KOPT-K1 (cell line): ENCODE data around the gene BEST2.

Experiments
- H3K27ac ChIP-seq: fragments of 200-600 bp; sonication (generic); 2 replicates; pipeline ENCODE4 v1.5.1; 2016; ENCODE audit warnings: antibody characterized with exemption, mild to moderate bottlenecking, low read depth, low read length; ENCODE audit not compliant: poor library complexity, severe bottlenecking
- H3K36me3 ChIP-seq: fragments of 200-600 bp; sonication (generic); 2 replicates; pipeline ENCODE4 v1.5.1; 2017; ENCODE audit warnings: antibody characterized with exemption, mild to moderate bottlenecking, low read length, moderate library complexity; ENCODE audit not compliant: insufficient read depth
- H3K9me3 ChIP-seq: fragments of 200-600 bp; sonication (generic); 2 replicates; pipeline ENCODE4 v1.5.1; 2017; ENCODE audit warnings: antibody characterized with exemption, low read length, mild to moderate bottlenecking; ENCODE audit not compliant: insufficient read depth, poor library complexity, severe bottlenecking

The BEST2 gene

DNA sequence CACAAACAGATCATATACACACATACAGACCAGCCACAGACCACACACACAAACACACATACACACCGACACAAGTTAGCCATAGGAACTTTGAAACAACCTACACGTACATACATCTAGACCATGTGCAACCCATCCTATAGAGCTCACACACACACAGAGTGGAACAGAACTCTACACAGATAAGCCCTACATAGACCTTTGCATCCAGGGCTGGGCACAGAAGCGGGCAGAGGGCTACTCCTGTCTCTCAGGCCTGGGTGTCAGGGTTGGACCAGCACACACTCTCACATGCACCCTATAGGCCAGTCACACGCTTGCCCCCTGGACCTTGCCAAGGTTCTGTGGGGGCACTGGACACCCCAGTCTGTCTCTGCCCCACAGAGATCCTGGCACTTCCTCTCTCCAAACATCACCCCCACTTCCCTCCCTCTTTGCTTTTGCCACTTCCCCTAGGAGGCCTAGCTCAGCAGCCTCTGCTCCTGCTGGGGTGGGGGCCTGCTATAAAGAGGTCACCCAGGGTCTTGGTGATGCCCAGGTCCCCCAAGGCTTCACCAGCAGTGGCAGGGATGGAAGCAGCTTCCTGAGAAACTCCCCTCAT, 33.9 kb downstream of the BEST2 start:
- Histone ChIP-seq H3K9me3 (no peaks in the 10 kb centered on the region), H3K36me3 (no peaks in the 10 kb centered on the region), H3K27ac (peak overlapping the region; percentile 99)

DNA sequence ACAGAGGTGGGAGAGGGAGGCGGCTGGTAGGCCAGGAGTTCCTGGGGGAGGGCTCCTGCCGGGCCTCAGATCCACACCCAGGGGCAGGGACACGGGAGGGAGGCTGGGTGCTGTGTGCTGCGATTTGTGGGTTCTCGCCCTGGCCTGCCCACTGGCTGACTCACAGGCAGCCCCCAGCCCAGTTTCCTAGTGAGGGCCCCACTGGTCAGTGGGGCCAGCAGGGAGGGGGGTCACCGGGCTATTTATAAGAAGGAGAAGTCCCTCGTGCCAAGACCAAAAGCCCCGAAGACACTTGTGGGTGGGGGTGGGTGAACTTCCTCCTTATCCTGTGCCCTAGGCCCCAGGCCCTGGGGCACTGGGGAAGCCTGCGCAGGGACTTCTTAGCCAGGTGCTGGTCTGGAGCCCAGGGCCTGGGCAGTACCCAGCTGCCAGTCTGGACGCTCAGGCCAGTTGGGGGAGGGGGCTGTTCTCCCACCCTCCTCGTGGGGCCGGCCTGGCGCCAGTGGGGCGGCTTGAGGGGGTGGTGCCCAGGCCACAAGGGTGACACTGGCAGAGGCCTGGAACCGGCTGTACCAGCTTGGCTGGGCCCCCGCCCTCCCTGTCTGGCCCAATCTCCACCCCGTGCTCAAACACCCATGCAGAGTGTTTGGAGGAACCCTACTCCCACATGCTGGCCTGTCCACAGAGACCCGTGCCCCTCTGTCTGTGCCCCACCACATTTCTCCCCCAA, 34.7 kb downstream of the BEST2 start:
- Histone ChIP-seq H3K27ac (peak overlapping the region; percentile 99), H3K36me3 (no peaks in the 10 kb centered on the region), H3K9me3 (no peaks in the 10 kb centered on the region)

DNA sequence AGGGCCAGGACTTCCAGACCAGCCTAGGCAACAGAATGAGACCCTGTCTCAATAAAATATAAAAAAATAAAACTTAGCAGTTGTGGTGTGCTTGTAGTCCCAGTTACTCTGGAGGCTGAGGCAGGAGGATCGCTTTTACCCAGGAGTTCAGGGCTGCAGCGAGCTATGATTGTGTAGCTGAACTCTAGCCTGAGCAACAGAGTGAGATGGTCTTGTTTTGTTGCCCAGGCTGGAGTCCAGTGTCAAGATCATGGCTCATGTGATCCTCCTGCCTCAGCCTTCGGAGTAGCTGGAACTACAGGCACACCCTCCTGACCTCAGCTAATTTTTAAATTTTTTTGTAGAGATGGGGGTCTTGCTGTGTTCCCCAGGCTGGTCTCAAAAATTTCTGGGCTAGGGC, 35.4 kb downstream of the BEST2 start:
- Histone ChIP-seq H3K36me3 (no peaks in the 10 kb centered on the region), H3K9me3 (no peaks in the 10 kb centered on the region), H3K27ac (peak overlapping the region; percentile 99)

DNA sequence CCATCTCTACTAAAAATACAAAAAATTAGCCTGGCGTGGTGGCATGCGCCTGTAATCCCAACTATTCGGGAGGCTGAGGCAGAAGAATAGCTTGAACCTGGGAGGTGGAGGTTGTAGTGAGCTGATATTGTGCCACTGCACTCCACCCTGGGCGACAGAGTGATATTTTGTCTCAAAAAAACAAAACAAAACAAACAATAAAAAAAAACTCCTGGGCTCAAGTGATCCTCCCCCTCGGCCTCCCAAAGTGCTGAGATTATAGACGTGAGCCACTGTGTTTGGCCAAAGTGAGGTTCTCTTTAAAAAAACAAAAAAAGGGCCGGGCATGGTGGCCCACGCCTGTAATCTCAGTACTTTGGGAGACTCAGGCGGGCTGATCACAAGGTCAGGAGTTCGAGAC, 35.9 kb downstream of the BEST2 start:
- Histone ChIP-seq H3K36me3 (no peaks in the 10 kb centered on the region), H3K27ac (no peak overlapping the region), H3K9me3 (no peaks in the 10 kb centered on the region)

DNA sequence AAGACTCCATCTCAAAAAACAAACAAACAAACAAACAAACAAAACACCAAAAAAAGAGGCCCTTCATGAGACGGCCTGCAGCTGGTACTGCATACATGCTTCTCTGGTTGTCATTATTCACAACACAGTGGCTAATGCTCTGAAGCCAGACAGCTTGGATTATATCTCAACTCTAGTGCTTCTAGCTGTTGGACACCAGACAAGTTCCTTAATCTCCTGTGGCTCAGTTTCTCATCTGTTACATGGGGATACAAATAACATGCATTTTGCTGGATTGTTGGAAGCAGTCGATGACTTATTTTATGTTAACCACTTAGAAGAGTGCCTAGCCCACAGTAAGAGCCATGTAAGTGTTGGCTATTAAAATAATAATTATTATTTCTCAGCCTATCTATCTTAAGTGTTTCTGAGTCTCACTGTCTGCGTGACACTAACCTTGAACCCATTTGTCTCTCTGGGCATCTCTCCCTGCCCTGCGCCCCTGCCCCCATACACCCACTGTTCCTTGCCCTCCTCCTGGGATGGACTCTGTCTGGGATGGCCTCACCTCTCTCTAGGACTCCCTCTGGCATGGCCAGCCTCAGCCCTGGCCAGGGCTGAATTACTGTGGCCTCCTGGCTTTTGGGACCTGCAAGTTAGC, 36.6 kb downstream of the BEST2 start:
- H3K36me3 ChIP-seq, result no peaks in the 10 kb centered on the region
- peak overlapping the region; percentile 94 for H3K27ac ChIP-seq

DNA sequence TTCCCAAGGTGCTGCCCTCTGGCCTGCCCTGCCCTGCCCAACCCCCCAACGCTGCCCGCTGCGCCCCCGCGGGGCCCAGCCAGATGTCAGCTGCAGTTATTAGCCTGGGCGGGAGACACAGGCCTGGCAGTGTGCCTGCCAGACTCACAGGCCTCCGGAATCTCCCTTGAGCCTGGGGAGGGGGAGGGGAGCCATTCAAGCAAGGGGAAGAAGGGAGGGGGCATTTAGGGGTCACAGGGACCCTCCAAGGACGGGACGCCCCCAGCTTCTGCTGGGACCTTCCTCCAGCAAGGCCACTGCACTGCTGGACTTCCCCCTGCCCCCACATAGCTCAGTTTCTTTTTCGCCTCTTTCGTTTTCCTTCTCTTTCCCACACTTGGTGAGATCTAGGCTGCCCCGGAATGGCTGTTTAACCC, 37.1 kb downstream of the BEST2 start:
- no peaks in the 10 kb centered on the region for H3K36me3 ChIP-seq
- H3K27ac ChIP-seq, result peak overlapping the region; percentile 94
- no peaks in the 10 kb centered on the region for H3K9me3 ChIP-seq

More for the DNA sequence above, 36.6 kb downstream of the BEST2 start:
- H3K9me3 ChIP-seq, result no peaks in the 10 kb centered on the region

DNA sequence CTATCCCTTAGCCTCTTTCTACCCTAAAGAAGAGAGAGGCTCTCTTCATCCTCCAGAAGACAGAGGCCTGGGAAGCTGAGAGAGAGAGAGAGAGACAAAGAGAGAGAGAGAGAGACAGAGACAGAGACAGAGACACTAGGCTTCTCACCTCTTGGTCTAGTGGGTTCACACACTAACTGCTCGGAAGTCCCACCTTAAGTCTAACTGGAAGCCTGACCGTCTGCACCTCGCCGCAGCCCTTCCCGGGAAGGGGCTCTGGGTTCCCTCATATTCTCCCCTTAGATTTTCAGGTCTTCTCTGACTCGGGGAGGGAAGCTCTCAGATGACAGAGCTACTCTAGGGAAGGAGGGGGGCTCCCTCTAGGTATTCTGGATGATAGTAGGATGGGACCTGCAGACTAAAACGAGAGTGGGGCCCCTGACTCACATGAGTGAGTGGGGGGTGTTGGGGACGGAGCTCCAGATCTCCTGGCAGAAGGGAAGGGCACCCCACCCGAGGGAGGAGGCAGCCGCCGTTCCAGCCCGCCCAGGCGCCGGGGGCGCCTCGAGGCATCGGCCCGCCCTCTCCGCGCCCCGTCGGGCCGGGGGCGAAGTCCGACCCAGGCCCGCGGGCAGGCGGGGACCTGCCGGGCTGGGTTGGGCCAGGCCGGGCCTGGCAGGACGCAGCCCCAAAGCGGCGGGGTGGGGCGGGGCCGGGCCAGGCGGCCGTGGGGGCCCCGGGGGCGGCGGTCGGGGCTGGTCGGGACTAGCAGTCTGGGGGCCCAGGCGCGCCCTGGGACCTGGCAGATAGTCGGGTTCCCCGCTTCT, 37.7 kb downstream of the BEST2 start:
- no peaks in the 10 kb centered on the region for H3K9me3 ChIP-seq
- H3K36me3 ChIP-seq, result no peaks in the 10 kb centered on the region
- H3K27ac ChIP-seq, result peak overlapping the region; percentile 94

DNA sequence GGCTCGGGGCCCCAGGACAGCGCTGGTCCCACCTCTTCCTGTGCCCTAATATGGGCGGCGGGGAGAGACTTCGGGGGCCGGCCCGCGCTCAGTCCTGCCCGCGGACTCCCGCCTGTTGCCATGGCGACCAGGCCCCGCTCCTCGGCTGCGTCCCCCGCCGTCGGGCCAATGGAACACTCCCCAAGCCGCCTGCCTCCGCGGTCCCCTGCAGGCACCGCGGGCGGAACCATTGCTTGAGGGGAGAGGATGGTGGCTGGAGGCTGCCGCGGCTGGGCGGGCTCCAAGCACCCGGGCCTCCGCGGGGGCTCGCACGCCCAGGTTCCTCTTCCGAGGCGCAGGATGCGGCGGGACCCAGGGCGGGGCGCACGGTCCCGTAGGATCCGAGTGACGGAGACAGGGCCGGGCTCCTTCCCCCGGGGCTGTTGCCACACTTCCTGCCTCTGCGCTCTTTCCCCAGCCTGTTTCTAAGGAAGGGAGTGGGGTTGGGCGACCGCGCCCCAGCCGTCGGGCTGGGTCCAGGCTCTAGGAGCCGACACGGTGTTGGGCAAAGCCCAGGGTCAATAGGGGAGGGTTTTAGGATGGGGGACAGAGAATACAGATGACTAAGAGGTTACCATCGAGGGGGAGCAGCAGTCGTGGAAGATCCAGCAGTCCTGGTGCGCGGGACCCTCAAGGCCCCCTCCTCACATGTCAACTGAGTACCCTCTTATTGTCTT, 38.5 kb downstream of the BEST2 start:
- Histone ChIP-seq H3K9me3 (no peaks in the 10 kb centered on the region), H3K27ac (peak overlapping the region; percentile 94), H3K36me3 (no peaks in the 10 kb centered on the region)

DNA sequence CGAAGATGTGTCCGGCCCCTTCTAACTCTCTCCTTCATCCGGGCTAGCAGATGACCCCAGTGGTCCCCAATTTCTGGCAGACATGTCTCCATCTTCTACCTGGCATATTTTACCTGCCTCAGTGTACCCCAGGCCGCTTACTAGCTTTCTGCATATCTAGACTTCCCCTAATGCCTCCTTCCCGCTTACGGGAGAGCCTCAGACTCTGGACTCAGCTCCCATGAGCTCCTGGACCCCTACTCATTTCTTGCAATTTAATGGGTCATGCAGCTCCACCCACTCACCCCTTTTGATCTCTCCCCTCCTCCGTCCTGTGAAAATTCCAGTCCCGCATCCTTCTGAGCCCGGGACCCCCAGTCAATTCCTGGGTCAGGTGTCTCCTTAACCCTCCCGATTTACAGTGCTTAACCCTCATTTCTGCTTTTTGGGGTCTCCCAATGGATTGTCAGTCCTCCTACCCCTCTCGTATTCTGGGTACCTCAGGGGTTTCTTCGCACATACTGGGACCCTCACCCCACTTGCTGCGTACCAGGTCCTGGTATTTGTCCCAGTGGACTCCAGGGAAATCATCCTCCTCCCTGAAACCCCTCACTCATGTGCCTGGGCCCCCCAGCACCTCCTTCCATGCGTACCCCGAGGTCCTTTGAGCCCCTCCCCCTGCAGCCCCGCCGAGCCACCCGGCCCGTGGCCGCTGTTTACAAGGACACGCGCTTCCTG, 39.2 kb downstream of the BEST2 start:
- Histone ChIP-seq H3K9me3 (no peaks in the 10 kb centered on the region), H3K36me3 (no peaks in the 10 kb centered on the region), H3K27ac (peak overlapping the region; percentile 94)

DNA sequence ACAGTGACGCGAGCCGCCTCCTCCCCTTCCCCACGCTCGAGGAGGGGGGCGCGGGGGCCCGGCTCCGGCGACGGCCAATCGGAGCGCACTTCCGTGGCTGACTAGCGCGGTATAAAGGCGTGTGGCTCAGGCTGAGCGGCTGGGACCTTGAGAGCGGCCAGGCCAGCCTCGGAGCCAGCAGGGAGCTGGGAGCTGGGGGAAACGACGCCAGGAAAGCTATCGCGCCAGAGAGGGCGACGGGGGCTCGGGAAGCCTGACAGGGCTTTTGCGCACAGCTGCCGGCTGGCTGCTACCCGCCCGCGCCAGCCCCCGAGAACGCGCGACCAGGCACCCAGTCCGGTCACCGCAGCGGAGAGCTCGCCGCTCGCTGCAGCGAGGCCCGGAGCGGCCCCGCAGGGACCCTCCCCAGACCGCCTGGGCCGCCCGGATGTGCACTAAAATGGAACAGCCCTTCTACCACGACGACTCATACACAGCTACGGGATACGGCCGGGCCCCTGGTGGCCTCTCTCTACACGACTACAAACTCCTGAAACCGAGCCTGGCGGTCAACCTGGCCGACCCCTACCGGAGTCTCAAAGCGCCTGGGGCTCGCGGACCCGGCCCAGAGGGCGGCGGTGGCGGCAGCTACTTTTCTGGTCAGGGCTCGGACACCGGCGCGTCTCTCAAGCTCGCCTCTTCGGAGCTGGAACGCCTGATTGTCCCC, 39.9 kb downstream of the BEST2 start, which contains the start of gene JUNB:
JUNB (plus strand) TSS at position 142 of the 706 bp plus-strand sequence; CDS start at position 428, 286 bp downstream.
- Histone ChIP-seq H3K9me3 (no peaks in the 10 kb centered on the region), H3K27ac (peak within 1 kb of the TSS; percentile 94), H3K36me3 (no peaks in the 10 kb centered on the region)

DNA sequence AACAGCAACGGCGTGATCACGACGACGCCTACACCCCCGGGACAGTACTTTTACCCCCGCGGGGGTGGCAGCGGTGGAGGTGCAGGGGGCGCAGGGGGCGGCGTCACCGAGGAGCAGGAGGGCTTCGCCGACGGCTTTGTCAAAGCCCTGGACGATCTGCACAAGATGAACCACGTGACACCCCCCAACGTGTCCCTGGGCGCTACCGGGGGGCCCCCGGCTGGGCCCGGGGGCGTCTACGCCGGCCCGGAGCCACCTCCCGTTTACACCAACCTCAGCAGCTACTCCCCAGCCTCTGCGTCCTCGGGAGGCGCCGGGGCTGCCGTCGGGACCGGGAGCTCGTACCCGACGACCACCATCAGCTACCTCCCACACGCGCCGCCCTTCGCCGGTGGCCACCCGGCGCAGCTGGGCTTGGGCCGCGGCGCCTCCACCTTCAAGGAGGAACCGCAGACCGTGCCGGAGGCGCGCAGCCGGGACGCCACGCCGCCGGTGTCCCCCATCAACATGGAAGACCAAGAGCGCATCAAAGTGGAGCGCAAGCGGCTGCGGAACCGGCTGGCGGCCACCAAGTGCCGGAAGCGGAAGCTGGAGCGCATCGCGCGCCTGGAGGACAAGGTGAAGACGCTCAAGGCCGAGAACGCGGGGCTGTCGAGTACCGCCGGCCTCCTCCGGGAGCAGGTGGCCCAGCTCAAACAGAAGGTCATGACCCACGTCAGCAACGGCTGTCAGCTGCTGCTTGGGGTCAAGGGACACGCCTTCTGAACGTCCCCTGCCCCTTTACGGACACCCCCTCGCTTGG, 40.7 kb downstream of the BEST2 start:
- no peaks in the 10 kb centered on the region for H3K9me3 ChIP-seq
- peak overlapping the region; percentile 94 for H3K27ac ChIP-seq
- H3K36me3 ChIP-seq, result peaks cover 4% of the 10 kb centered on the region; the same call in 1 of the 2 replicates

DNA sequence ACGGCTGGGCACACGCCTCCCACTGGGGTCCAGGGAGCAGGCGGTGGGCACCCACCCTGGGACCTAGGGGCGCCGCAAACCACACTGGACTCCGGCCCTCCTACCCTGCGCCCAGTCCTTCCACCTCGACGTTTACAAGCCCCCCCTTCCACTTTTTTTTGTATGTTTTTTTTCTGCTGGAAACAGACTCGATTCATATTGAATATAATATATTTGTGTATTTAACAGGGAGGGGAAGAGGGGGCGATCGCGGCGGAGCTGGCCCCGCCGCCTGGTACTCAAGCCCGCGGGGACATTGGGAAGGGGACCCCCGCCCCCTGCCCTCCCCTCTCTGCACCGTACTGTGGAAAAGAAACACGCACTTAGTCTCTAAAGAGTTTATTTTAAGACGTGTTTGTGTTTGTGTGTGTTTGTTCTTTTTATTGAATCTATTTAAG, 41.3 kb downstream of the BEST2 start:
- Histone ChIP-seq H3K9me3 (no peaks in the 10 kb centered on the region), H3K36me3 (peaks cover 4% of the 10 kb centered on the region; the same call in 1 of the 2 replicates), H3K27ac (peak overlapping the region; percentile 94)
